Stimulated activated CD4-positive, alpha-beta T cell treated with anti-CD3 and anti-CD28 coated beads, Interleukin-2, amount 100 ng/mL, for 24 hours (primary cell): ENCODE data around the gene KLK6.
"Not testable (repeated sequence)": the region's sequence is repeated elsewhere in the genome, so short reads cannot be mapped to it uniquely, and the experiment has no call there.

Experiments used
- DNase-seq, 2 donors: peaks; one replicate each; pipeline ENCODE4 v3.0.0-alpha.2; 2020

The KLK6 gene

GRCh38 chr19:50984416-50984815 lies 15.0 kb upstream of the KLK6 start:
- not testable (repeated sequence) for DNase-seq

- DNase-seq: no peak
Observed at GRCh38 chr19:50983625-50984292, 14.4 kb upstream of the KLK6 start, which contains the start of gene KLK7. Gene KLK7 (minus strand): TSS chr19:50983917. CDS start chr19:50982399, 1,518 bp downstream.

- no peak for DNase-seq
Observed at GRCh38 chr19:50982186-50982585, 12.8 kb upstream of the KLK6 start.

GRCh38 chr19:50981587-50982146 lies 12.3 kb upstream of the KLK6 start:
- DNase-seq: no peak

- DNase-seq: no peak
Observed at GRCh38 chr19:50980208-50980607, 10.8 kb upstream of the KLK6 start.

GRCh38 chr19:50979758-50980157 lies 10.4 kb upstream of the KLK6 start:
- DNase-seq: no peak

- no peak for DNase-seq
Observed at GRCh38 chr19:50978772-50979390, 9.5 kb upstream of the KLK6 start.

GRCh38 chr19:50977626-50978025 lies 8.2 kb upstream of the KLK6 start:
- DNase-seq: no peak

- DNase-seq: no peak
Observed at GRCh38 chr19:50975766-50976165, 6.4 kb upstream of the KLK6 start.

GRCh38 chr19:50974702-50975556 lies 5.5 kb upstream of the KLK6 start:
- no peak for DNase-seq

- no peak for DNase-seq
Observed at GRCh38 chr19:50972795-50973376, 3.5 kb upstream of the KLK6 start.

- DNase-seq: not testable (repeated sequence)
Observed at GRCh38 chr19:50969810-50970209, 419 bp upstream of the KLK6 start.

- no peak for DNase-seq
Observed at GRCh38 chr19:50968716-50969412, 527 bp downstream of the KLK6 start.

GRCh38 chr19:50967929-50968715 lies 1.3 kb downstream of the KLK6 start:
- DNase-seq: no peak

GRCh38 chr19:50964266-50964665 lies 5.1 kb downstream of the KLK6 start:
- DNase-seq: no peak

GRCh38 chr19:50963381-50963780 lies 6.0 kb downstream of the KLK6 start:
- DNase-seq: no peak

GRCh38 chr19:50962245-50962644 lies 7.1 kb downstream of the KLK6 start:
- DNase-seq: no peak

GRCh38 chr19:50959731-50960500 lies 9.5 kb downstream of the KLK6 start:
- DNase-seq: no peak

GRCh38 chr19:50957587-50957986 lies 11.8 kb downstream of the KLK6 start:
- DNase-seq: no peak

- no peak for DNase-seq
Observed at GRCh38 chr19:50952910-50953309, 16.5 kb downstream of the KLK6 start, which contains the start of gene KLK5. Gene KLK5 (minus strand): TSS chr19:50953038. CDS start chr19:50952657, 381 bp downstream.

GRCh38 chr19:50949861-50950260 lies 19.5 kb downstream of the KLK6 start:
- no peak for DNase-seq
